GM21526 (cell line): ENCODE data around the gene STRN3.
"Not testable (repeated sequence)": the region's sequence is repeated elsewhere in the genome, so short reads cannot be mapped to it uniquely, and the experiment has no call there.

ENCODE experiments used
- ATAC-seq: cut with Tn5 transposase; IDR thresholded peaks from one replicate; pipeline ENCODE4 v1.9.1; 2021; ENCODE audit warnings: moderate library complexity; ENCODE audit not compliant: unreplicated experiment, low FRiP score

The STRN3 gene

GRCh38 chr14:31004007-31004406 lies 22.2 kb downstream of the STRN3 start:
- ATAC-seq = not testable (repeated sequence)

DNA sequence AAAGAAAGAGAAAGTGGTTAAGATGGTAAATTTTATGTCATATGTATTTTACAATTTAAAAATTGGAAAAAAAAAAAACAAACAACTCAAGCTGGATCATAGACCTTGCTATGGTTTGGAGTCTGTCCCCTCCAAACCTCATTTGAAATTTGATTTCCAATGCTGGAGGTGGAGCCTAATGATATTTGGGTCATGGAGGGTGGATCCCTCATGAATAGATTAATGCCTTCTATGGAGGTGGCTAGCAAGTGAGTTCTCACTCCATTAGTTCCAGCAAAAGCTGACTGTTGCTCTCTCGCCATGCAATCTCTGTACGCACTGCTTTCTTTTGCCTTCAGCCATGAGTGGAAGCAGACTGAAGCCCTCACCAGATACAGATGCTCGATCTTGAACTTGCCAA lies 22.9 kb downstream of the STRN3 start:
- ATAC-seq = no peak

DNA sequence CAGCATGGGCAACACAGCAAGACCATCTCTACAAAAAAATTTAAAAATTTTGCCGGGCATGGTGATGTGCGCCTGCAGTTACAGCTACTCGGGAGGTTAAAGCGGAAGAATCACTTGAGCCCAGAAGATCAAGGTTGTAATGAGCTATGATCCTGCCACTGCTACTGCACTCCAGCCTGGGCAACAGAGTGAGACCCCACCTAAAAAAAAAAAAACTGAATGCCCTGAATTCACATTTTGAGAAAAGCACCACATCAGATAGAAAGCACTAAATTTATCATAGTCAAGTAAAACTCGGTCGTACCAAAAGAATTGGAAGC lies 24.9 kb downstream of the STRN3 start:
- ATAC-seq = no peak

DNA sequence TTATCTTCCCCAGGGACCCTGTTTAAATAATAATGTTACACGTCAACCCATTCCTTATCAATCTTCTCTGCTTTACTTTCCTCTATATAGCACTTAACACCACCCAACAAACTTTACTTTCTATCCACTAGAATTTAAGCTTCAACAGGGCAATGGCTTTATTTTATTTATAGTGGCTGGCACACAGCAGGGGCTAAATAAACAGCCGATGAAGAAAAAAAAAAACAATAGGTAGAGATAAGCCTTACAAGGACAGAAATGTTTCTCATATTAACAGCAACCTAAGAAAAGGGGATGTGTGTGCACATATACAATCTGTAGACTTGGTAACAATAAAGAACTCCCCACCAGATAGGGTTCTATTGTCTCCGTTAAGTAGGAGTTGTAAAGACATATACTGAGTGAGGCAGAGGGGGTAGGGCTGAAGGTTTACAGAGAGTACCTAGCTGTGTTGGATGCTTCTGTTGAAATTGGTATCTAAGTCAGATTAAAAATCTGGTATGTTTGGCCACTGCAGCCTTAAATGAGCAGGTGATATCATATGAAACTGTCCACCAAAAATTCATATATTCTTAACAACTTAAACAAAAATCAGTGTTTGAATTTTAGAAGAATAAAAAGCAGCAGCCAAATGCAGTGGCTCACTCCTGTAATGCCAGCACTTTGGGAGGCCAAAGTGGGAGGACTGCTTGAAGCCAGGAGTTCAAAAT lies 25.4 kb downstream of the STRN3 start:
- ATAC-seq = no peak

- ATAC-seq = no peak
Measured at GRCh38 chr14:30999038-30999773, 27.0 kb downstream of the STRN3 start.

GRCh38 chr14:30998100-30998706 lies 28.0 kb downstream of the STRN3 start:
- ATAC-seq = no peak

- no peak for ATAC-seq
Measured at GRCh38 chr14:30996892-30997659, 29.1 kb downstream of the STRN3 start.

DNA sequence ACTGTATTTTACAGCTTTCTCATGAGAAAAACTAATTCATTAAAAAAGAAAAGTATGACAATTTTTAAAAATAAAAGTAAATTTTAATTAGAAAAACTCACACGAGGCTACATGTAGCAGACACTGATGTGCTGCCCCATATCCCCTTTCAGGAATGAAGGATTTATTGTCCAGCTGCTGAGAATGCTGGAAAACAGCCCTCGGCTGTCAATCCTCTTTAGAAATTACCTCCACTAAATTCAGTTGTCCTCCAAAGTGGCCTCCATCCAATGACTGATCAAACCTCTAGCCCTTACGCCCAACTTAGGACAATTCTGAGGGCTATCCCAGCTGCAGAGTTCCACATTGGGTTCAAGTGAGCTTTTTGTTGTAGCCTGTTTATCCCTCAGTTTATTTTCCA lies 30.5 kb downstream of the STRN3 start:
- no peak for ATAC-seq

GRCh38 chr14:30994681-30995620 lies 31.2 kb downstream of the STRN3 start:
- no peak for ATAC-seq

- ATAC-seq = no peak
Measured at GRCh38 chr14:30993071-30993470, 33.1 kb downstream of the STRN3 start.

DNA sequence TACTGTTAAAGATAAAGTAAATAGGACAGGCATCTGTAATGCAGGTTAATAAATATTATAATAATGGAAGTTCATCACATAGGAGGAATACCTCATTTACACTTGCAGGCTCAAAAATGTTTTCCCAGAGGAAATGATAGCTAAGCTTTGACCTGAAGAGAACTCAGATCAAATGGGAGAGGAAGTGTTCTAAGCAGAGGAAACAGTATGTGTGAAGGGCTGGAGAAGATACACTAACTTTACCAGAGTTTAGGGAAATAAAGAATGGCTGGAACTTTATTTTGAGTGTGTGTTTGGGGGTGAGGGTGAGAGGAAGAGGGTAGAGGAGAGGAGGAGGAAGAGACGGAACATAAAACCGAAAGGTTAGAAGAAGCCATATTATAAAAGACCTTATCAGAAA lies 34.8 kb downstream of the STRN3 start:
- ATAC-seq = no peak

DNA sequence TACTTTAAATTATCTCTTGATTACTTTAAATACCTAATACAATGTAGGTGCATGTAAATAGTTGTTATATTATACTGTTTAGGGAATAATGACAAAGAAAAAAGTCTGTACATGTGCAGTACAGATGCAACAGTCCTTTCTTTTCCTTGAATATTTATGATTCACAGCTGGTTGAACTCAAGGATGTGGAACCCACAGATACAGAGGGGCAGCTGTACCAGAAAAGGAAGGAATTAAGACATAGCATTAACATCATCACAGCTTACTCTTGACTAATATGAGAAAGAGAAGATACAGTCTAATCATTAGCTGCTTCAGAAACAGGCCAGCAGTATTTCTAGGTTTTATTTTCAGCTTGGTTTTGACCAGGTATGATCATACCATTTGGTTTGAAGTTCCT lies 35.4 kb downstream of the STRN3 start:
- no peak for ATAC-seq

GRCh38 chr14:30988509-30988908 lies 37.7 kb downstream of the STRN3 start:
- no peak for ATAC-seq

GRCh38 chr14:30985796-30986195 lies 40.4 kb downstream of the STRN3 start:
- ATAC-seq = no peak

- no peak for ATAC-seq
Measured at GRCh38 chr14:30983858-30984257, 42.3 kb downstream of the STRN3 start.

GRCh38 chr14:30982533-30982932 lies 43.6 kb downstream of the STRN3 start:
- ATAC-seq = no peak

- no peak for ATAC-seq
Measured at GRCh38 chr14:30980980-30981379, 45.2 kb downstream of the STRN3 start.

DNA sequence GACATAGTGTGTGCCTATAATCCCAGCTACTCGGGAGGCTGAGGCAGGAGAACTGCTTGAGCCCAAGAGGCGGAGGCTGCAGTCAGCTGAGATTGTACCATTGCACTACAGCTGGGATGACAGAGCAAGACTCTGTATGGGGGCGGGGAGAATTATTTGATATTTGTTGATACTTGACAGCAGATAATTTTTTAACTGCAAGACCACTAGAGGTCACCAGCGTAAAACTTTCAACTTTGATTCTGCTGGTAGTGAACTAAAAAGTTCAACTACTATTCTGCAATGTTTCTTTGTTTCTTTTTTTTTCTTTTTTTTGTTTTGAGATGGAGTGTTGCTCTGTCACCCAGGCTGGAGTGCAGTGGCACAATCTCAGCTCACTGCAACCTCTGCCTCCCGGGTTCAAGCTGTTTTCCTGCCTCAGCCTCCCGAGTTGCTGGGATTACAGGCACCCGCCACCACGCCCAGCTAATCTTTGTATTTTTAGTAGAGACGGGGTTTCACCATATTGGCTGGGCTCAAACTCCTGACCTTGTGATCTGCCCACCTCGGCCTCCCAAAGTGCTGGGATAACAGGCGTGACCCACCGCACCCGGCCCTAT lies 46.0 kb downstream of the STRN3 start:
- not testable (repeated sequence) for ATAC-seq

DNA sequence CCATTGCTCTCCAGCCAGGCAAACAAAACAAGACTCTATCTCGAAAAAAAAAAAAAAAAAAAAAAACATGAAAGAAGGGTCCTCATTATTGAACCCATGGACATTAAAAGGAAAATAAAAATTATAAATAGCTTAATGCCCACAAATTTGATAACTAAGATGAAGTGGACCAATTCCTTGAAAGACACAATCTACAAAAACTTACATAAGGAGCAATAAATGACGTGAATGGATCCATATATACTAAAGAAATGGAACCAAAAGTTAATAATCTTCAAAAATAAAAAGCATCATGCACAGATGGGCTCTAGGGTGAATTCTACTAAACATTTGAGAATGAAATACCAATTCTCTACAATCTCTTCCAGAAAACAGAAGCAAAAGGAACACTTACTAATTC lies 48.4 kb downstream of the STRN3 start:
- no peak for ATAC-seq

- no peak for ATAC-seq
Measured at GRCh38 chr14:30974628-30975027, 51.6 kb downstream of the STRN3 start.
